ENCODE results near the gene OLFML2B.
A peak's percentile ranks its signal among the peaks of the same experiment; 100 is the strongest.
"Not testable (repeated sequence)": the region's sequence is repeated elsewhere in the genome, so short reads cannot be mapped to it uniquely, and the experiment has no call there.

The OLFML2B gene

DNA sequence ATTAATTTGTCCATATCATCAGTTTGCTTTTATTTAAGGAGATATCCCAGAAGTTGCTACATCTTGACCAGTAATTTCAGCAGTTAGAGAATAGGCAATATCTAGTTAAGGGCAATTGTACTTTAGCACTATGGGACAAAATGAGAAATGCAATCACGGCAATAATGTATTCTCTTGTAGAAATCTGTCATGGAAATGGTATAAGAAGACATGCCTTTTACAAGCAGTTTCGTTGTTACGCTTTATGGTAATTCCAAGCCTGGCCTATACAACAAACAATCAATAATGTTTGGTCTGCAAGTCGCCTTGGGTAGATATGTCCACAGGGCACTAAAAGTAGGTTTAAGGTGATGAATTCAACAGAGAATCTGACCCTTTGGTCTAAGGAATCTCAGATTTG is 44.6 kb upstream of the OLFML2B start:
- TF ChIP-seq, protein P1, sequence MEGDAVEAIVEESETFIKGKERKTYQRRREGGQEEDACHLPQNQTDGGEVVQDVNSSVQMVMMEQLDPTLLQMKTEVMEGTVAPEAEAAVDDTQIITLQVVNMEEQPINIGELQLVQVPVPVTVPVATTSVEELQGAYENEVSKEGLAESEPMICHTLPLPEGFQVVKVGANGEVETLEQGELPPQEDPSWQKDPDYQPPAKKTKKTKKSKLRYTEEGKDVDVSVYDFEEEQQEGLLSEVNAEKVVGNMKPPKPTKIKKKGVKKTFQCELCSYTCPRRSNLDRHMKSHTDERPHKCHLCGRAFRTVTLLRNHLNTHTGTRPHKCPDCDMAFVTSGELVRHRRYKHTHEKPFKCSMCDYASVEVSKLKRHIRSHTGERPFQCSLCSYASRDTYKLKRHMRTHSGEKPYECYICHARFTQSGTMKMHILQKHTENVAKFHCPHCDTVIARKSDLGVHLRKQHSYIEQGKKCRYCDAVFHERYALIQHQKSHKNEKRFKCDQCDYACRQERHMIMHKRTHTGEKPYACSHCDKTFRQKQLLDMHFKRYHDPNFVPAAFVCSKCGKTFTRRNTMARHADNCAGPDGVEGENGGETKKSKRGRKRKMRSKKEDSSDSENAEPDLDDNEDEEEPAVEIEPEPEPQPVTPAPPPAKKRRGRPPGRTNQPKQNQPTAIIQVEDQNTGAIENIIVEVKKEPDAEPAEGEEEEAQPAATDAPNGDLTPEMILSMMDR (IDR thresholded peaks at IDR 0.05; ENCODE audit: low read depth, low read length), result no peak
- DNase-seq, result no peak
- no peak overlapping the region for H3K27ac ChIP-seq
- H3K27me3 ChIP-seq (ENCODE audit: insufficient read depth, low read depth, severe bottlenecking), result no peaks in the 10 kb centered on the region
- H3K9me3 ChIP-seq (ENCODE audit: severe bottlenecking), result no peaks in the 10 kb centered on the region
- no peaks in the 10 kb centered on the region; the same call in 1 of the 2 replicates for H3K36me3 ChIP-seq
- H3K4me3 ChIP-seq (ENCODE audit: low read depth, low read length), result no peak overlapping the region

GRCh38 chr1:162067466-162067865 is 43.8 kb upstream of the OLFML2B start:
- TF ChIP-seq, protein P1 (IDR thresholded peaks at IDR 0.05; ENCODE audit: low read depth, low read length), result no peak
- no peak for DNase-seq
- H3K9me3 ChIP-seq (ENCODE audit: severe bottlenecking), result no peaks in the 10 kb centered on the region
- H3K27me3 ChIP-seq (ENCODE audit: insufficient read depth, low read depth, severe bottlenecking), result no peaks in the 10 kb centered on the region
- H3K4me3 ChIP-seq (ENCODE audit: low read depth, low read length), result no peak overlapping the region
- H3K27ac ChIP-seq, result no peak overlapping the region
- H3K36me3 ChIP-seq, result no peaks in the 10 kb centered on the region; the same call in 1 of the 2 replicates

DNA sequence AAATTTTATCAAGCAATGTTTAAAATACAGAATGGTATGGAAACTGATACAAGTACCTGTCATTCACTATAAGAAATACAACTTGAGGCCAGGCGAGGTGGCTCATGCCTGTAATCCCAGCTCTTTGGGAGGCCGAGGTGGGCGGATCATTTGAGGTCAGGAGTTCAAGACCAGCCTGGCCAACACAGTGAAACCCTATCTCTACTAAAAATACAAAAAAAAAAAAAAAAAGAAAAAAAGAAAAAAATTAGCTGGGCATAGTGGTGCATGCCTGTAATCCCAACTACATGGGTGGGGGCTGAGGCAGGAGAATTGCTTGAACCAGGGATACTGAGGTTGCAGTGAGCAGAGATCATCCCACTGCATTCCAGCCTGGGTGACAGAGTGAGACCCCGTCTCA is 43.2 kb upstream of the OLFML2B start:
- not testable (repeated sequence) for H3K27me3 ChIP-seq (ENCODE audit: insufficient read depth, low read depth, severe bottlenecking); H3K27ac ChIP-seq; H3K9me3 ChIP-seq (ENCODE audit: severe bottlenecking); DNase-seq; H3K4me3 ChIP-seq (ENCODE audit: low read depth, low read length); H3K36me3 ChIP-seq

- Histone ChIP-seq H3K9me3 (ENCODE audit: severe bottlenecking) (no peaks in the 10 kb centered on the region), H3K36me3 (no peaks in the 10 kb centered on the region), H3K27ac (no peak overlapping the region), H3K27me3 (ENCODE audit: insufficient read depth, low read depth, severe bottlenecking) (no peaks in the 10 kb centered on the region), H3K4me3 (ENCODE audit: low read depth, low read length) (no peak overlapping the region)
- TF ChIP-seq, protein P1 (IDR thresholded peaks at IDR 0.05; ENCODE audit: low read depth, low read length), result 0 out of 2 replicates have a peak, but pooled peaks have one; percentile 3
- no peak for DNase-seq
These were observed 41.3 kb upstream of the OLFML2B start for GRCh38 chr1:162065016-162065415.

- peak; percentile 94 for DNase-seq
- peak overlapping the region; percentile 73 for H3K27ac ChIP-seq
- TF ChIP-seq, protein P1 (IDR thresholded peaks at IDR 0.05; ENCODE audit: low read depth, low read length), result no peak
- no peaks in the 10 kb centered on the region for H3K27me3 ChIP-seq (ENCODE audit: insufficient read depth, low read depth, severe bottlenecking)
- no peaks in the 10 kb centered on the region for H3K36me3 ChIP-seq
- H3K9me3 ChIP-seq (ENCODE audit: severe bottlenecking), result no peaks in the 10 kb centered on the region
- H3K4me3 ChIP-seq (ENCODE audit: low read depth, low read length), result peak overlapping the region; percentile 14; the same call in 1 of the 2 replicates
These were observed 38.9 kb upstream of the OLFML2B start for GRCh38 chr1:162062542-162063015.

- no peak overlapping the region for H3K4me3 ChIP-seq (ENCODE audit: low read depth, low read length)
- H3K36me3 ChIP-seq, result no peaks in the 10 kb centered on the region
- no peaks in the 10 kb centered on the region for H3K9me3 ChIP-seq (ENCODE audit: severe bottlenecking)
- TF ChIP-seq, protein P1 (IDR thresholded peaks at IDR 0.05; ENCODE audit: low read depth, low read length), result no peak
- peak overlapping the region; percentile 35; the same call in 1 of the 2 replicates for H3K27ac ChIP-seq
- no peaks in the 10 kb centered on the region for H3K27me3 ChIP-seq (ENCODE audit: insufficient read depth, low read depth, severe bottlenecking)
- no peak for DNase-seq
These were observed 36.6 kb upstream of the OLFML2B start for GRCh38 chr1:162060314-162060713.
